GM23248 (cell line): ENCODE measurements around the gene TADA3. TPM values are rescaled to one million over a fixed set of nuclear protein-coding genes. Genes with fewer than 3 reads are reported as not detected.

Experiments
- DNase-seq: peaks from one replicate; pipeline ENCODE4 v3.0.0-alpha.2; 2015
- H2AFZ ChIP-seq: fragments of 200-600 bp; sonication (generic); 2 replicates; pipeline ENCODE4 v1.6.1; 2016; ENCODE audit warnings: antibody characterized with exemption
- H3F3A ChIP-seq: fragments of 200-600 bp; sonication (generic); 2 replicates; pipeline ENCODE4 v1.6.1; 2016; ENCODE audit warnings: mild to moderate bottlenecking, antibody characterized with exemption, mixed run types; ENCODE audit not compliant: insufficient read depth
- H3K27ac ChIP-seq: fragments of 200-600 bp; sonication (generic); 2 replicates; pipeline ENCODE4 v1.5.1; 2016; ENCODE audit warnings: mild to moderate bottlenecking
- H3K27me3 ChIP-seq: fragments of 200-600 bp; sonication (generic); replicated peaks from 2 replicates; pipeline ENCODE4 v1.6.1; 2016; ENCODE audit warnings: mild to moderate bottlenecking; ENCODE audit not compliant: insufficient read depth
- H3K36me3 ChIP-seq: fragments of 200-600 bp; sonication (generic); 2 replicates; pipeline ENCODE4 v1.6.1; 2016; ENCODE audit warnings: low read depth, mild to moderate bottlenecking
- H3K4me1 ChIP-seq: fragments of 200-600 bp; sonication (generic); 2 replicates; pipeline ENCODE4 v1.6.1; 2016; ENCODE audit warnings: mild to moderate bottlenecking; ENCODE audit not compliant: insufficient read depth
- H3K4me2 ChIP-seq: fragments of 200-600 bp; sonication (generic); one replicate; pipeline ENCODE4 v1.6.1; 2016; ENCODE audit warnings: mild to moderate bottlenecking; ENCODE audit not compliant: unreplicated experiment
- H3K4me3 ChIP-seq: fragments of 200-600 bp; sonication (generic); 2 replicates; pipeline ENCODE4 v1.5.1; 2016; ENCODE audit warnings: mild to moderate bottlenecking
- H3K79me2 ChIP-seq: fragments of 200-600 bp; sonication (generic); 2 replicates; pipeline ENCODE4 v1.6.1; 2016; ENCODE audit warnings: mild to moderate bottlenecking; ENCODE audit not compliant: insufficient read depth
- H3K9ac ChIP-seq: fragments of 200-600 bp; sonication (generic); 2 replicates; pipeline ENCODE4 v1.6.1; 2016; ENCODE audit warnings: mild to moderate bottlenecking
- H3K9me2 ChIP-seq: fragments of 200-600 bp; sonication (generic); 2 replicates; pipeline ENCODE4 v1.6.1; 2016; ENCODE audit warnings: mixed run types, mild to moderate bottlenecking, moderate library complexity; ENCODE audit not compliant: insufficient read depth
- H3K9me3 ChIP-seq: fragments of 200-600 bp; sonication (generic); one replicate; pipeline ENCODE4 v1.6.1; 2017; ENCODE audit warnings: low read depth
- H4K20me1 ChIP-seq: fragments of 200-600 bp; sonication (generic); 2 replicates; pipeline ENCODE4 v1.6.0; 2016; ENCODE audit not compliant: insufficient read depth
- EZH2 ChIP-seq: fragments of 200-600 bp; sonication (generic); IDR thresholded peaks from 2 replicates; pipeline ENCODE4 v1.6.1; 2018; ENCODE audit warnings: antibody characterized with exemption, mild to moderate bottlenecking; ENCODE audit not compliant: insufficient read depth, poor library complexity, severe bottlenecking
- EZH2phosphoT487 ChIP-seq: fragments of 200-600 bp; sonication (generic); IDR thresholded peaks from 2 replicates; pipeline ENCODE4 v1.6.1; 2018; ENCODE audit warnings: antibody characterized with exemption, moderate library complexity, mild to moderate bottlenecking, low read depth; ENCODE audit not compliant: insufficient read depth
- WGBS, 2 experiments: methylation state at CpG; one replicate each; pipeline ENCODE4 v1.1.6; 2015 to 2017; ENCODE audit warnings: low lambda C conversion rate in 2 of 2, low coverage in 1 of 2; ENCODE audit errors: missing lambda C conversion rate in 2 of 2; 5-methylcytosine and 5-hydroxymethylcytosine counted together
- in situ Hi-C: fragments of 300-500 bp; cut with MboI; formaldehyde crosslinking; loops from 2 replicates; pipeline ENCODE4 v1.15.0; 2020
- polyA plus RNA-seq: library from polyadenylated mRNA; unstranded; fragments of >200 nt; fragmentation: Nextera tagmentation; extraction: Ambion mirVana; gene quantifications from 2 replicates; pipeline ENCODE4 v1.2.1, GENCODE V29; 2016
- total RNA-seq: library from RNA; depleted of rRNA; stranded (reverse); fragments of >200 nt; shearing (Covaris generic); gene quantifications from 2 replicates; pipeline ENCODE4 v1.2.3, GENCODE V29; 2014

The TADA3 gene
- total and polyA plus RNA-seq, 2 experiments from 2014 or later, result 85.1 to 135 TPM

GRCh38 chr3:9820543-9820942 is 28.3 kb upstream of the TADA3 start:
- Histone ChIP-seq H3K4me2 (no peak overlapping the region), H2AFZ (no peak overlapping the region), H3K36me3 (peaks cover 3% of the 10 kb centered on the region; the same call in 1 of the 2 replicates), H3K9me3 (no peaks in the 10 kb centered on the region), H3K9ac (no peak overlapping the region), H3K27me3 (no peaks in the 10 kb centered on the region), H3K79me2 (no peaks in the 10 kb centered on the region), H3K9me2 (no peaks in the 10 kb centered on the region), H3K4me3 (no peak overlapping the region), H3K4me1 (no peaks in the 10 kb centered on the region), H3F3A (no peaks in the 10 kb centered on the region), H4K20me1 (no peaks in the 10 kb centered on the region), H3K27ac (no peak overlapping the region)
- TF ChIP-seq EZH2phosphoT487 (no peak), EZH2 (no peak)
- WGBS, 2 experiments, result 90 to 92% methylated on average over 11 to 12 of the region's 12 CpGs
- in situ Hi-C loops, result no loop called here
- no peak for DNase-seq

GRCh38 chr3:9818666-9819335 is 26.5 kb upstream of the TADA3 start:
- H3K27ac ChIP-seq, result no peak overlapping the region
- H3K27me3 ChIP-seq, result no peaks in the 10 kb centered on the region
- peaks cover 3% of the 10 kb centered on the region; the same call in 1 of the 2 replicates for H3K36me3 ChIP-seq
- in situ Hi-C loops, result no loop called here
- no peak overlapping the region for H3K4me3 ChIP-seq
- no peaks in the 10 kb centered on the region for H3F3A ChIP-seq
- DNase-seq, result no peak
- WGBS, 2 experiments, result 93 to 97% methylated on average over 6 to 7 of the region's 7 CpGs
- H4K20me1 ChIP-seq, result no peaks in the 10 kb centered on the region
- H3K4me2 ChIP-seq, result no peak overlapping the region
- H2AFZ ChIP-seq, result no peak overlapping the region
- no peaks in the 10 kb centered on the region for H3K9me3 ChIP-seq
- H3K4me1 ChIP-seq, result no peaks in the 10 kb centered on the region
- H3K9ac ChIP-seq, result no peak overlapping the region
- H3K79me2 ChIP-seq, result no peaks in the 10 kb centered on the region
- no peaks in the 10 kb centered on the region for H3K9me2 ChIP-seq
- TF ChIP-seq EZH2, result no peak

GRCh38 chr3:9817436-9817835 is 25.2 kb upstream of the TADA3 start:
- H3K9ac ChIP-seq, result no peak overlapping the region
- H3F3A ChIP-seq, result no peaks in the 10 kb centered on the region
- TF ChIP-seq EZH2phosphoT487 (no peak), EZH2 (no peak)
- no peaks in the 10 kb centered on the region for H3K9me3 ChIP-seq
- H3K79me2 ChIP-seq, result no peaks in the 10 kb centered on the region
- no peak overlapping the region for H3K27ac ChIP-seq
- in situ Hi-C loops, result no loop called here
- 83 to 85% methylated on average over 6 of the region's 6 CpGs for WGBS, 2 experiments
- peak; percentile 23 for DNase-seq
- no peaks in the 10 kb centered on the region for H3K9me2 ChIP-seq
- no peak overlapping the region for H2AFZ ChIP-seq
- no peak overlapping the region for H3K4me3 ChIP-seq
- H4K20me1 ChIP-seq, result no peaks in the 10 kb centered on the region
- H3K4me2 ChIP-seq, result no peak overlapping the region
- no peaks in the 10 kb centered on the region for H3K27me3 ChIP-seq
- no peaks in the 10 kb centered on the region for H3K4me1 ChIP-seq
- H3K36me3 ChIP-seq, result peaks cover 3% of the 10 kb centered on the region; the same call in 1 of the 2 replicates

- H3K4me3 ChIP-seq, result no peak overlapping the region
- 92 to 93% methylated on average over 9 of the region's 9 CpGs for WGBS, 2 experiments
- H3K9ac ChIP-seq, result no peak overlapping the region
- no peaks in the 10 kb centered on the region for H3K4me1 ChIP-seq
- TF ChIP-seq EZH2, result no peak
- TF ChIP-seq EZH2phosphoT487, result no peak
- no peaks in the 10 kb centered on the region for H3F3A ChIP-seq
- no peaks in the 10 kb centered on the region for H4K20me1 ChIP-seq
- DNase-seq, result no peak
- H2AFZ ChIP-seq, result no peak overlapping the region
- H3K27me3 ChIP-seq, result no peaks in the 10 kb centered on the region
- no peaks in the 10 kb centered on the region for H3K9me2 ChIP-seq
- H3K4me2 ChIP-seq, result no peak overlapping the region
- H3K36me3 ChIP-seq, result peaks cover 3% of the 10 kb centered on the region; the same call in 1 of the 2 replicates
- no peak overlapping the region for H3K27ac ChIP-seq
- in situ Hi-C loops, result no loop called here
- no peaks in the 10 kb centered on the region for H3K79me2 ChIP-seq
- no peaks in the 10 kb centered on the region for H3K9me3 ChIP-seq
Measured at GRCh38 chr3:9815986-9816385, 23.7 kb upstream of the TADA3 start.
